ENCODE measurements around the gene SLC25A40.
"Not testable (repeated sequence)": the region's sequence is repeated elsewhere in the genome, so short reads cannot be mapped to it uniquely, and the experiment has no call there.

Gene SLC25A40

DNA sequence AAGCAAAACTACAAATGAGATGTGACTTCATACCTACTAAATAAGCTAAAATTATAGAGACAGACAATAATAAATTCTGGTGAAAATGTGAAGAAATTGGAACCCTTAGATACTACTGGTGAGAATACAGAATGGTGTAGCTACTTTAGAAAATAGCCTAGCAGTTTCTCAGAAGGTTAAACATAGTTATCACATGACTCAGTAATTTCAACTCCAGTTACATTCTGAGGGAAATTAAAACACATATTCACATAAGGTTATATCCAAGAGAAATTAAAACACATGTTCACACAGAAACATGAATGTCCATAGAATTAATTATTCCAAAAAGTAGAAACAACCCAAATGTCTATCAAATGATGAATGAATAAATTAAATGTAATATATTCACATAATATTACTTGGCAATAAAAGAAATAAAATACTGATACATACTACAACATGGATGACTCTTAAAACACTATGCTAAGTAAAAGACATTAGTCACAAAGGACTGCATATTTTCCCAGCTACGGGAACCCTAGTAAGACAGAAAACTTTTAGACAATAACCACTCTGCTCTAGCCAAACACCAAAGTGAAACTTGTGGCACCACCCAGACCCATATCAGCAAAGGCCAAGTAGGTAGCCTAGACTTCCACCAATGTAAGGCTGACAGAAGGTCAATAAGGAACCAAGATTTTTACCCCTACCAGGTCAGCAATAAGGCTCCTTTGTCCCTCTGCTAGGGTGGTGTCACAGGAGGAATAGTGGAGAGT, 25.1 kb downstream of the SLC25A40 start:
- ChIA-PET POLR2A (no interaction called here), CTCF (no interaction called here)
- Histone ChIP-seq H3K36me3 (ENCODE audit: control insufficient read depth in 4 of 4, insufficient read depth in 4 of 4, low read length in 3 of 4) (peaks cover 12 to 45% (median 29%) of the 10 kb centered on the region in 4 experiments), H3K27me3 (replicated peaks in 2 of 5; ENCODE audit: control insufficient read depth in 4 of 5, insufficient read depth in 5 of 5, low read length in 4 of 5) (no peaks in the 10 kb centered on the region), H3K9me3 (ENCODE audit: control extremely low read depth in 1 of 5, control insufficient read depth in 4 of 5, insufficient read depth in 2 of 5, low read depth in 1 of 5, low read length in 4 of 5) (no peaks in the 10 kb centered on the region), H3K4me3 (ENCODE audit: control insufficient read depth in 1 of 7, extremely low read depth in 1 of 7, insufficient read depth in 4 of 7, low read depth in 2 of 7, low read length in 6 of 7) (no peak overlapping the region), H3K27ac (ENCODE audit: insufficient read depth in 1 of 2, low read depth in 1 of 2, low read length in 2 of 2, poor library complexity in 1 of 2, severe bottlenecking in 2 of 2) (no peak overlapping the region), H3K4me1 (ENCODE audit: control extremely low read depth in 1 of 4, control insufficient read depth in 4 of 4, insufficient read depth in 4 of 4, low read length in 3 of 4) (peaks cover 0 to 2% (median 0%) of the 10 kb centered on the region in 4 experiments)
- no peak for DNase-seq
- 100% methylated on average over 1 of the region's 1 CpG for WGBS (ENCODE audit: insufficient coverage)

DNA sequence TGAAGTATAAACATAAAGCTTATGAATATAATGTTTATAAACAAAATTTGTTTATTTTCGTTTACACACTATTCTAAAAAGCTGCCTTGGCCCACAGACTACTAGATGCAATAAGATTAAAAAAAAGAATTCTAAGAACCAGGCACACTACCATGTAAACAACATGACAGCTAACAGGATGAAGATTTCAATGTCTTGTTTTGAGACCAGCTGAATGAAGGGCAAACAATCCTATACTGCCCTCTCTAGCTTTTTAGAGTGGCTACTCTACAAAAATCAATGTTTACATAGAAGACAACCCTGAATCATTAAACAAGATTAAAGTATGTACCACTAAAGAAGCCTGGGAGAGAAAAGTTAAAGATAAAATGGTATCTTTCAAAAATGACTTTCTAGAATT, 38.6 kb downstream of the SLC25A40 start:
- no peak for DNase-seq
- Histone ChIP-seq H3K27ac (ENCODE audit: insufficient read depth in 1 of 2, low read depth in 1 of 2, low read length in 2 of 2, poor library complexity in 1 of 2, severe bottlenecking in 2 of 2) (no peak overlapping the region), H3K4me1 (ENCODE audit: control extremely low read depth in 1 of 4, control insufficient read depth in 4 of 4, insufficient read depth in 4 of 4, low read length in 3 of 4) (no peaks in the 10 kb centered on the region), H3K27me3 (replicated peaks in 2 of 5; ENCODE audit: control insufficient read depth in 4 of 5, insufficient read depth in 5 of 5, low read length in 4 of 5) (no peaks in the 10 kb centered on the region), H3K36me3 (ENCODE audit: control insufficient read depth in 4 of 4, insufficient read depth in 4 of 4, low read length in 3 of 4) (peaks cover 3 to 26% (median 13%) of the 10 kb centered on the region in 4 experiments), H3K9me3 (ENCODE audit: control extremely low read depth in 1 of 5, control insufficient read depth in 4 of 5, insufficient read depth in 2 of 5, low read depth in 1 of 5, low read length in 4 of 5) (no peaks in the 10 kb centered on the region), H3K4me3 (ENCODE audit: control insufficient read depth in 1 of 7, extremely low read depth in 1 of 7, insufficient read depth in 4 of 7, low read depth in 2 of 7, low read length in 6 of 7) (no peak overlapping the region)
- POLR2A ChIA-PET, result interaction anchor here (0.7 kb wide), 1 partner anchor 12 kb away, joined by 5 read pairs; no protein-coding TSS in a partner anchor
- CTCF ChIA-PET, result interaction anchor here (0.5 to 3.2 kb wide), 2 partner anchors 69 to 332 kb away, joined by 3 to 9 read pairs; no protein-coding TSS in a partner anchor
- no CpG with 5 or more reads among the region's 1 CpG for WGBS (ENCODE audit: insufficient coverage)

DNA sequence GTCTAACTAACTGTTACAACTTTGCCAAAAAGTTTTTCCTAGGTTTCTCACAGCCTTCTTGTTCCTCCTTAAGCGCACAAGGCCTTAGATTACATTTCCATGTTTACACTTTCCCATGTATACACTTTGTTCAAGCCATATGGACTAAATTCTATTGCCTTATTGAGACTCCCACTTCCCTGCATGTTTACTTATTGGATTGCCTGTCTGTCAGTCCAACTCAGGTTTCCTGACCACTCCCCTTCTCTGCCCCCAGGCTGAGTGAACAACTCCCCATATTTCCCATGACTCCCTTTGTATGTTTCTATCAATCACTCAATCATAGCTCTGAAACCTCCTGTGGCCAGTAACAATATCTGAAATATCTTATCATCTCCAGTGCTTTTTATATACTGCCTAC, 43.0 kb downstream of the SLC25A40 start:
- no peaks in the 10 kb centered on the region for H3K27me3 ChIP-seq (replicated peaks in 2 of 5; ENCODE audit: control insufficient read depth in 4 of 5, insufficient read depth in 5 of 5, low read length in 4 of 5)
- POLR2A ChIA-PET, result interaction anchor here (0.6 kb wide), 1 partner anchor 38 kb away, joined by 5 read pairs; no protein-coding TSS in a partner anchor
- H3K36me3 ChIP-seq (ENCODE audit: control insufficient read depth in 4 of 4, insufficient read depth in 4 of 4, low read length in 3 of 4), result peaks cover 2 to 12% (median 3%) of the 10 kb centered on the region in 4 experiments
- 100% methylated on average over 1 of the region's 1 CpG for WGBS (ENCODE audit: insufficient coverage)
- no peak for DNase-seq
- no peaks in the 10 kb centered on the region for H3K9me3 ChIP-seq (ENCODE audit: control extremely low read depth in 1 of 5, control insufficient read depth in 4 of 5, insufficient read depth in 2 of 5, low read depth in 1 of 5, low read length in 4 of 5)
- CTCF ChIA-PET, result no interaction called here
- H3K4me1 ChIP-seq (ENCODE audit: control extremely low read depth in 1 of 4, control insufficient read depth in 4 of 4, insufficient read depth in 4 of 4, low read length in 3 of 4), result no peaks in the 10 kb centered on the region
- no peak overlapping the region for H3K27ac ChIP-seq (ENCODE audit: insufficient read depth in 1 of 2, low read depth in 1 of 2, low read length in 2 of 2, poor library complexity in 1 of 2, severe bottlenecking in 2 of 2)
- H3K4me3 ChIP-seq (ENCODE audit: control insufficient read depth in 1 of 7, extremely low read depth in 1 of 7, insufficient read depth in 4 of 7, low read depth in 2 of 7, low read length in 6 of 7), result no peak overlapping the region

DNA sequence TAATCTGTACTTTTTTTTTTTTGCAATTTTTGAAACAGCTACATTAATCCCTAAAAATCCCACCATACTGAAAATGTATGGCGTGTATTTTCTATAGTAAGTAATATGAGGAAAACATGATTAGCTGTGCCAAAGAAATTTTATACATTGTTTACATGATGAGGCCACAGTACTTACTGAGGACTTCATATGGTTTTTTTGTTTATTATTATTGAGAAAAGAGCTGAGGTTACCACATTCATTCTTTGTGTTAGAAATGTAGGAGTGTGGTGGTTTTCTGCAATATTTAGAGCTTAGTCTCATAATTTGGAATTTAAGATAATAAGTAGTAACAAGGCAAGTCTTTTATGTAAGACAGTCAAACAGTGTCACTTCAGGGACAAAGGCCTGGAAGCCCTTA, 45.1 kb downstream of the SLC25A40 start:
- no peaks in the 10 kb centered on the region for H3K4me1 ChIP-seq (ENCODE audit: control extremely low read depth in 1 of 4, control insufficient read depth in 4 of 4, insufficient read depth in 4 of 4, low read length in 3 of 4)
- DNase-seq, result no peak
- H3K9me3 ChIP-seq (ENCODE audit: control extremely low read depth in 1 of 5, control insufficient read depth in 4 of 5, insufficient read depth in 2 of 5, low read depth in 1 of 5, low read length in 4 of 5), result peaks cover 0 to 2% (median under 1%) of the 10 kb centered on the region in 5 experiments
- no peaks in the 10 kb centered on the region for H3K27me3 ChIP-seq (replicated peaks in 2 of 5; ENCODE audit: control insufficient read depth in 4 of 5, insufficient read depth in 5 of 5, low read length in 4 of 5)
- ChIA-PET CTCF (no interaction called here), POLR2A (no interaction called here)
- H3K4me3 ChIP-seq (ENCODE audit: control insufficient read depth in 1 of 7, extremely low read depth in 1 of 7, insufficient read depth in 4 of 7, low read depth in 2 of 7, low read length in 6 of 7), result no peak overlapping the region
- H3K27ac ChIP-seq (ENCODE audit: insufficient read depth in 1 of 2, low read depth in 1 of 2, low read length in 2 of 2, poor library complexity in 1 of 2, severe bottlenecking in 2 of 2), result no peak overlapping the region
- no CpG with 5 or more reads among the region's 1 CpG for WGBS (ENCODE audit: insufficient coverage)
- H3K36me3 ChIP-seq (ENCODE audit: control insufficient read depth in 4 of 4, insufficient read depth in 4 of 4, low read length in 3 of 4), result peaks cover 0 to 12% (median 3%) of the 10 kb centered on the region in 4 experiments

DNA sequence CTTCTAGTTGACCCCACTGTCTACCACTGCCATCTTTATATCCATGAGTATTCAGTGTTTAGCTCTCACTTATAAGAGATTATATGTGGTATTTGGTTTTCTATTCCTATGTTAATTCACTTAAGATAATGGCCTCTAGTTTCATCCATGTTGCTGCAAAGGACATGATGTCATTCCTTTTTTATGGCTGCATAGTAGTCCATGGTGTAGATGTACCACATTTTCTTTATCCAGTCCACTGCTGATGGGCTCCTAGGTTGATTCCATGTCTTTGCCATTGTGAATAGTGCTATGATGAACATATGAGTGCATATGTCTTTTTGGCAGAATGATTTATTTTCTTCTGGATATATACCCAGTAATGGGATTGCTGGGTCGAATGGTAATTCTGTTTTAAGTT, 47.8 kb downstream of the SLC25A40 start:
- DNase-seq; H3K4me1 ChIP-seq (ENCODE audit: control extremely low read depth in 1 of 4, control insufficient read depth in 4 of 4, insufficient read depth in 4 of 4, low read length in 3 of 4); H3K27me3 ChIP-seq (replicated peaks in 2 of 5; ENCODE audit: control insufficient read depth in 4 of 5, insufficient read depth in 5 of 5, low read length in 4 of 5); H3K4me3 ChIP-seq (ENCODE audit: control insufficient read depth in 1 of 7, extremely low read depth in 1 of 7, insufficient read depth in 4 of 7, low read depth in 2 of 7, low read length in 6 of 7); H3K27ac ChIP-seq (ENCODE audit: insufficient read depth in 1 of 2, low read depth in 1 of 2, low read length in 2 of 2, poor library complexity in 1 of 2, severe bottlenecking in 2 of 2); POLR2A ChIA-PET; H3K36me3 ChIP-seq (ENCODE audit: control insufficient read depth in 4 of 4, insufficient read depth in 4 of 4, low read length in 3 of 4): not testable (repeated sequence)
- peaks cover 2 to 12% (median 8%) of the 10 kb centered on the region in 5 experiments for H3K9me3 ChIP-seq (ENCODE audit: control extremely low read depth in 1 of 5, control insufficient read depth in 4 of 5, insufficient read depth in 2 of 5, low read depth in 1 of 5, low read length in 4 of 5)
- no CpG with 5 or more reads among the region's 1 CpG for WGBS (ENCODE audit: insufficient coverage)
- CTCF ChIA-PET, result interaction anchor here (0.9 kb wide), 1 partner anchor 59 kb away, joined by 3 read pairs; no protein-coding TSS in a partner anchor

DNA sequence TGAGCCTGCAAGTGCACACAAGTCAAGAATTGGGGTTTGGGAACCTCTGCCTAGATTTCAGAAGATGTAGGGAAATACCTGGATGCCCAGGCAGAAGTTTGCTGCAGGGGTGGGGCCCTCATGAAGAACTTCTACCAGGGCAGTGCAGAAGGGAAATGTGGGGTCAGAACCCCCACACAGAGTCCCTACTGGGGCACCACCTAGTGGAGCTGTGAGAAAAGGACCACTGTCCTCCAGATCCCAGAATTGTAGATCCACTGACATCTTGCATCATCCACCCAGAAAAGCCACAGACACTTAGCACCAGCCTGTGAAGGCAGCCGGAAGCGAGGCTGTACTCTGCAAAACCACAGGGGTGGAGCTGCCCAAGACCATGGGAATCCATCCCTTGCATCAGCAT, 50.8 kb downstream of the SLC25A40 start:
- not testable (repeated sequence) for H3K36me3 ChIP-seq (ENCODE audit: control insufficient read depth in 4 of 4, insufficient read depth in 4 of 4, low read length in 3 of 4); H3K27ac ChIP-seq (ENCODE audit: insufficient read depth in 1 of 2, low read depth in 1 of 2, low read length in 2 of 2, poor library complexity in 1 of 2, severe bottlenecking in 2 of 2); H3K27me3 ChIP-seq (replicated peaks in 2 of 5; ENCODE audit: control insufficient read depth in 4 of 5, insufficient read depth in 5 of 5, low read length in 4 of 5); H3K4me1 ChIP-seq (ENCODE audit: control extremely low read depth in 1 of 4, control insufficient read depth in 4 of 4, insufficient read depth in 4 of 4, low read length in 3 of 4); H3K4me3 ChIP-seq (ENCODE audit: control insufficient read depth in 1 of 7, extremely low read depth in 1 of 7, insufficient read depth in 4 of 7, low read depth in 2 of 7, low read length in 6 of 7)
- WGBS (ENCODE audit: insufficient coverage), result 100% methylated on average over 1 of the region's 2 CpGs
- CTCF ChIA-PET, result interaction anchor here (1.2 kb wide), 1 partner anchor 8 kb away, joined by 4 read pairs; no protein-coding TSS in a partner anchor
- peak in 1 of 3 donors; percentile 2 for DNase-seq
- POLR2A ChIA-PET, result interaction anchor here (0.6 kb wide), 1 partner anchor 12 kb away, joined by 5 read pairs; no protein-coding TSS in a partner anchor
- peaks cover 2 to 12% (median 8%) of the 10 kb centered on the region in 5 experiments for H3K9me3 ChIP-seq (ENCODE audit: control extremely low read depth in 1 of 5, control insufficient read depth in 4 of 5, insufficient read depth in 2 of 5, low read depth in 1 of 5, low read length in 4 of 5)

DNA sequence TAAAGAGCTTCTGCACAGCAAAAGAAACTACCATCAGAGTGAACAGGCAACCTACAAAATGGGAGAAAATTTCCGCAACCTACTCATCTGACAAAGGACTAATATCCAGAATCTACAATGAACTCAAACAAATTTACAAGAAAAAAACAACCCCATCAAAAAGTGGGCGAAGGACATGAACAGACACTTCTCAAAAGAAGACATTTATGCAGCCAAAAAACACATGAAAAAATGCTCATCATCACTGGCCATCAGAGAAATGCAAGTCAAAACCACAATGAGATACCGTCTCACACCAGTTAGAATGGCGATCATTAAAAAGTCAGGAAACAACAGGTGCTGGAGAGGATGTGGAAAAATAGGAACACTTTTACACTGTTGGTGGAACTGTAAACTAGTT, 54.1 kb downstream of the SLC25A40 start:
- H3K27me3 ChIP-seq (replicated peaks in 2 of 5; ENCODE audit: control insufficient read depth in 4 of 5, insufficient read depth in 5 of 5, low read length in 4 of 5); CTCF ChIA-PET; DNase-seq; POLR2A ChIA-PET; H3K36me3 ChIP-seq (ENCODE audit: control insufficient read depth in 4 of 4, insufficient read depth in 4 of 4, low read length in 3 of 4); H3K4me1 ChIP-seq (ENCODE audit: control extremely low read depth in 1 of 4, control insufficient read depth in 4 of 4, insufficient read depth in 4 of 4, low read length in 3 of 4); H3K27ac ChIP-seq (ENCODE audit: insufficient read depth in 1 of 2, low read depth in 1 of 2, low read length in 2 of 2, poor library complexity in 1 of 2, severe bottlenecking in 2 of 2); H3K4me3 ChIP-seq (ENCODE audit: control insufficient read depth in 1 of 7, extremely low read depth in 1 of 7, insufficient read depth in 4 of 7, low read depth in 2 of 7, low read length in 6 of 7): not testable (repeated sequence)
- 100% methylated on average over 2 of the region's 4 CpGs for WGBS (ENCODE audit: insufficient coverage)
- peaks cover 2 to 12% (median 8%) of the 10 kb centered on the region in 5 experiments for H3K9me3 ChIP-seq (ENCODE audit: control extremely low read depth in 1 of 5, control insufficient read depth in 4 of 5, insufficient read depth in 2 of 5, low read depth in 1 of 5, low read length in 4 of 5)

All from common myeloid progenitor, CD34-positive (primary cell).